GM12892 (cell line): ENCODE measurements around the gene ITGAE.

ENCODE experiments used
- DNase-seq: peaks from one replicate; pipeline ENCODE4 v3.0.0; 2011; ENCODE audit not compliant: insufficient read length
- FAIRE-seq: peaks from 2 replicates; lab custom pipeline; 2011; peaks lifted over from hg19 to GRCh38; lab: Jason Lieb, UNC
- POLR2A ChIP-seq: IDR thresholded peaks from 2 replicates; pipeline ENCODE4 v1.6.1; 2011; ENCODE audit warnings: low read depth, low read length, control low read depth
- POLR2AphosphoS5 ChIP-seq: IDR thresholded peaks from 2 replicates; pipeline ENCODE4 v1.6.1; 2011; ENCODE audit warnings: low read depth, low read length, control low read depth
- TAF1 ChIP-seq: IDR thresholded peaks from 2 replicates; pipeline ENCODE4 v1.6.1; 2011; ENCODE audit warnings: low read depth, mild to moderate bottlenecking, control low read depth, low read length, borderline replicate concordance

The ITGAE gene

GRCh38 chr17:3812771-3813170 lies 11.8 kb upstream of the ITGAE start:
- no peak for FAIRE-seq
- TF ChIP-seq TAF1 (no peak), POLR2AphosphoS5 (no peak), POLR2A (no peak)
- DNase-seq = no peak

GRCh38 chr17:3812284-3812683 lies 11.3 kb upstream of the ITGAE start:
- DNase-seq = no peak
- no peak for FAIRE-seq
- TF ChIP-seq POLR2AphosphoS5 = no peak
- no peak for TF ChIP-seq TAF1
- no peak for TF ChIP-seq POLR2A

GRCh38 chr17:3810019-3810418 lies 9.0 kb upstream of the ITGAE start:
- DNase-seq = no peak
- FAIRE-seq = no peak
- TF ChIP-seq POLR2AphosphoS5 (no peak), TAF1 (no peak)

- TF ChIP-seq POLR2AphosphoS5 = no peak
- no peak for TF ChIP-seq POLR2A
- TF ChIP-seq TAF1 = no peak
- FAIRE-seq = no peak
- DNase-seq = no peak
These were observed 8.1 kb upstream of the ITGAE start for GRCh38 chr17:3809135-3809534.

- DNase-seq = no peak
- no peak for FAIRE-seq
- TF ChIP-seq POLR2A (no peak), TAF1 (no peak), POLR2AphosphoS5 (no peak)
These were observed 7.7 kb upstream of the ITGAE start for GRCh38 chr17:3808701-3809100.

- DNase-seq = no peak
- no peak for FAIRE-seq
- TF ChIP-seq POLR2AphosphoS5 = no peak
- TF ChIP-seq TAF1 = no peak
- TF ChIP-seq POLR2A = no peak
These were observed 4.6 kb upstream of the ITGAE start for GRCh38 chr17:3805581-3805980.

- peak; percentile 25; the same call in 1 of the 2 replicates for TF ChIP-seq POLR2A
- TF ChIP-seq POLR2AphosphoS5 = no peak
- no peak for TF ChIP-seq TAF1
- DNase-seq (peak; percentile 53), FAIRE-seq (peak; percentile 92)
These were observed 3.5 kb upstream of the ITGAE start for GRCh38 chr17:3804503-3804931.

- FAIRE-seq (no peak), DNase-seq (no peak)
- no peak for TF ChIP-seq POLR2A
- TF ChIP-seq POLR2AphosphoS5 = no peak
- no peak for TF ChIP-seq TAF1
These were observed 2.3 kb upstream of the ITGAE start for GRCh38 chr17:3803308-3803640.

GRCh38 chr17:3802461-3803307 lies 1.7 kb upstream of the ITGAE start:
- FAIRE-seq = no peak
- TF ChIP-seq POLR2A (no peak), TAF1 (no peak), POLR2AphosphoS5 (no peak)
- no peak for DNase-seq

- FAIRE-seq = no peak
- DNase-seq = no peak
- TF ChIP-seq POLR2A (no peak), POLR2AphosphoS5 (no peak), TAF1 (no peak)
These were observed 804 bp upstream of the ITGAE start for GRCh38 chr17:3801792-3802191.

GRCh38 chr17:3801347-3801746 lies 359 bp upstream of the ITGAE start:
- DNase-seq (no peak), FAIRE-seq (no peak)
- TF ChIP-seq TAF1 (no peak), POLR2A (no peak), POLR2AphosphoS5 (no peak)
